ENCODE measurements around the gene FCRL5.
A peak's percentile ranks its signal among the peaks of the same experiment; 100 is the strongest.

FCRL5 gene

GRCh38 chr1:157523774-157524493 is 28.4 kb downstream of the FCRL5 start:
- no peak for DNase-seq

DNA sequence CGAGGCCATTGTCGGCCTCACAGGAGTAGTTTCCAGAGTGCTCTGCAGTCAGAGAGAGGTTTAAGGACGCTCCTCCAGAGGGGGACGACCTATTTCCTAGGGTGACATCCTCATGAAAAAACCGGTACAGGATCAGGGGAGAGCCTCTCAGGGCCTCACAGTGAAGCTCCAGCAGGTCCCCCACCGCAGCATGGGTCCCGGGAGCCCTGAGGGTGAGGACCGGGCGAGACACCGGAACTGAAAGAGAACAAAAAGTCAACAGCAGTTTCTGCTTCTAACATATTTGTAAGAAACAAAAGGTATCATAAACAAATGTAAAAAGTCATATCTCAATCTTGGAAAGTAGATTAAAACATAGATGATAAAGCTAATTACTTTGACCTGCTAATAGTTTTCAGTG is 31.3 kb downstream of the FCRL5 start:
- DNase-seq = no peak

GRCh38 chr1:157520386-157520935 is 31.9 kb downstream of the FCRL5 start:
- DNase-seq = no peak

GRCh38 chr1:157519451-157519850 is 32.9 kb downstream of the FCRL5 start:
- no peak for DNase-seq

- DNase-seq = no peak
Observed at GRCh38 chr1:157517016-157517415, 35.3 kb downstream of the FCRL5 start.

DNA sequence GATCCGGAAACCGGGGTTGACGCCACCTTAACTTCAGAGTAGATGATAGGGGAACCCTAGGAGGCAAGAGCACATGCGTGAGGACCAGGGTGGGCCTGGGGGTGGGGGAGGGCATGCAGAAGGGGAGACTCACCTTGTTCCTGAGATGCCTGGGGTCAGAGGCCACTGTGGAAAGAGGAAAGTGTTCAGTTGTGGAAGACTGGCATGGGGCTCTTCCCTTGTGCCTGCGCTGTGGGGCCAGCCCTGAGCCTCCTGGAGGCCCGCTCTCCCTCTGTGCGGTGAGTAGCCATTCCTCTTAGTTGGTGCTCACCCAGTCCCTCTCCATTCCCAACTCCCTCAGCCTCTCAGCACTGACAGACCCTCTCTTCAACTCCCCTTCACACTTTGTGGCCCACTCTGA is 36.6 kb downstream of the FCRL5 start:
- no peak for DNase-seq

DNA sequence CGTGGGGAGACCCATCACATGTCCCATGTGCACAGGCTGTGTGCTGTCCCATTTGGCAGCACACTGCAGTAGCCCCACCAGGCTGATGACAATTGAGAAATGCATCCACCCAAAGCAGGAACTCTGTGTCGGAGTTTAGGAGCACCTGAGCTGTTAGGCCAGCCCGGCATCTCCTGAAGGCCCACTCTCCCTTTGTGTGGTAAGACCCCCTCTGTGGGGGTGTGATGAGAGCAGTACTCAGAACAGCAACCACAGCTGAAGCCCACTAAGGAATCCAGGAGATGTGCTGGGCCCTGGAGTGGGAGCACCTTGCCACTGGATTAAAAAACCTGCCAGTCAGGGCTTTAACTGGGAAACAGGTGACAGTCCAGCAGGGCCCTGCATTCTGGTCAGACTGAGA is 37.2 kb downstream of the FCRL5 start:
- DNase-seq = no peak

DNA sequence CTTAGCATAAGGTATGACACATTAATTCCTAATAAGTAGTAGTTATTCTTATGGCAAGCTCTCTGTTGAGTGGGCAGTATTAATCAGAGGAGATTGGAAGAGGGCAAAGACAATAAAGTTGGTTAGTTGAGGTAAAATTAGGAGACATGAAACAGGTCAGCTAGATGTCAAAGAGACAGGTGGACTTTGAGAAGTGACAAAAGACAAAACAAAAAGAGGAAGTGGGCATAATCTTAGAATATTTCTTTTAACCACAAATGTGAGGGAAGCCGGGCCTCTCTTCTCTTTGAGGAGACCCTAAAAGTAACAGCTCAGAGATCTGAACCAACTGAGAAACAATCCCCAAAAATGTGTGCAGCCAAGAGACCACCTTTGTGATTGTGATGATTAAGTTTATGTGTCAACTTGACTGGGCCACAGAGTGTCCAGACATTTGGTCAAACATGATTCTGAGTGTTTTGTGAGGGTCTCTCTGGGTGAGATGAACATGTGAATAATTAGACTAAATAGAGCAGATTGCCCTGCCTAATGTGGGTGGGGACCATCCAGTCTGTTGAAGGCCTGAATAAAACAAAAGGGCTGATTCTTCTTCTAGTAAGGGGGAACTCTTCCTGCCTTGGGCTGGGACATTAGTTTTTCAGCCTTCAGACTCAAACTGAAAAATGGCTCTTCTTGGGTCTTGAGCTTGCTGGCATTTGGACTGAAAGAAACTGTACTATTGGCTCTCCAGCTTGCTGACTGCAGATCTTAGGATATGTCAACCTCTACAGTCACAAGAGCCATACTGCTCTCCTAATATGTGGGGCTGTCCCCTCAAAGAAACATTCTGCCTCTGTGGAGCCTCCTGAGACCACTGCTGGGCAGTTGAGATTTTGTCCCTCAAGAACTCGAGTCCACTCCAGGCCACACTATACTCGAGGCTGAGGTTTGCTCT is 40.0 kb downstream of the FCRL5 start:
- no peak for DNase-seq

- no peak for DNase-seq
Observed at GRCh38 chr1:157509546-157510232, 42.6 kb downstream of the FCRL5 start.

GRCh38 chr1:157505481-157506272 is 46.6 kb downstream of the FCRL5 start:
- peak; percentile 61 for DNase-seq

DNA sequence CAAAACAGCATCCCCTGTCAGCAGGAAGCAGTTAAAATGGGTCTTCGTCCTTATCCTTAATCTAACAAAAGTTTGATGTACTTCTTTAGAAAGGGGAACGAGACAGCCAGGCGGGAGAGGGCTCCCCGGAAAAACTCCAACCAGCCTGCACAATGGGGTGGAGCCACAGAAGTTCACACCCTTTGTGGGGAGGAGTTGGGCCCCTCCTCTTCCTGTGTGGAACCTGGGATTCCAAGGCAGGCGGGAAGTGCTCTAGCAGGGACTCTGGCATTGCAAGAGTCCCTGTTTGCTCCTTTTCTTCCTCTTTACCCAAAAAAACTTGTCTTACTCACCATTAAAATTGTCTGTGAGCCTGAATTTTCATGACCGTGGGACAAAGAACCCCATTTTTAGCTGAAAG is 47.7 kb downstream of the FCRL5 start:
- DNase-seq = no peak

DNA sequence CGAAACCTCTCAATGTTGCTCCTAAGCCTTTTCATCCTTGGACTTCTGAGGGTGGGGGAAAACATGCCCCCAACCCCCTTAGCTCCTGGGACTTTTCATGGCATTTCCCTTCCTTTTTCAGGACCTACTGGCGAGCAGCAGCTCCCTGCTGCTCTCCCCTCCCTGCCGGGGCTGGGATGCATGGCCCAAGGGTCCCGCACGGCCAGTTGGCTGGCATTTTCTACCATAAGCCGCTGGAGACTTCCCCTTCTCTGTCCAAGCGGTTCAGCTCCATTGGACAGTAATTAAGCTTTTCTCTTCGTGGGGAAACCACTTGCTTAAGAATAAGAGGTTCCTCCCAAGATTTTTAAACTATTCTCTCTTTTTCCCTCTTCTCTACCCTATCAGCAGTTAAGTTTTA is 52.8 kb downstream of the FCRL5 start:
- no peak for DNase-seq

- no peak for DNase-seq
Observed at GRCh38 chr1:157498736-157499090, 53.6 kb downstream of the FCRL5 start.

DNA sequence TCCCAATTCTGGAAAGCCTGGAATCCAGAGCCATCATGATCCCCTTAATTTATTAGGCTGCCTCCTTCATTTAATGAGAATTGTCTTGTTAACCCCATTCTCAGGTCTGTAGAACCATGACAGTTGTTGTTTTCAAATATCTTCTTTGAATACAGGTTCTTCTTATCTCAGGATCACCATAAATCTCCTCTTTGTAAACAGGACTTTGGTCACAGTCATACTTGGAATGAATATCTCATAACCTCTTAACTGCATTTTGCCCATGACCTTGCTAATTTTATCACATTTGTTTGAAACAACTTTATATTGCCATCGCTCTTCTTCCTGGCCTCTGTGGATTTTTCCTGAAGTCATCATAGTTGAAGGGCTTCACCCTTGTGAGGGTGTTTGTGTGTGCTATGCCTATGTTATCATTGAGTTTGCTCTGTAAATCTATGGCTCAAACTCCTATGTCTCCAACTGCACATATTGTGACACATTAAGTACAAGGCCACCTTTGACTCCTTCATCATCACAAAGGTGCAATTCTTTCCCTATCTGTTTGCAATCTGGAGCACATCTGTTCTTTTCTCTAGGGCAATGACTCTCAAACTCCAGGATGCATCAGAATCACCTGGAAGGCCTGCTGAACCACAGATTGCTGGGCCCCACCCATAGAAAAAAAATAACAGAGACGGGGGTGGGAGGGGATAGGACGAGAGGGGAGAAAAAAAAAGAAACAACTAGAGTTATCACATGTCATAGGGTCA is 54.2 kb downstream of the FCRL5 start:
- DNase-seq = no peak

DNA sequence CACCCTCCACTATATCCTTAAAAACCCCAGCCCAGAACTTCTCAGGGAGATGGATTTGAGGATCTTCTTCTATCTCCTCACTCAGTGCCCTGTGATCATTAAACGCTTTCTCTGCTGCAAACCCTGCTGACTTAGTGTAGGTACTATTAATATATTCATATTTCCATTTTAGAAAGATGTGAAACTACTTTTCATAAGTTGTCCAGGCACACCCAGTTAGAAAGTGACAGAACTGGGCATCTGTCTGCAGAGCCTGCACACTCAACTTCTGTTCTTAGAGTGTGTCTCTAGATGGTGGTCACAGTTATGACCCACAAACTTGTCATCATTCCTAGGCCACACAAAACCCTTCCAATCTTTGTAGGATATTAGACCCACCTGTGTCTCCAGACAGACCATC is 55.0 kb downstream of the FCRL5 start:
- DNase-seq = no peak

GRCh38 chr1:157496121-157496526 is 56.2 kb downstream of the FCRL5 start:
- no peak for DNase-seq

DNA sequence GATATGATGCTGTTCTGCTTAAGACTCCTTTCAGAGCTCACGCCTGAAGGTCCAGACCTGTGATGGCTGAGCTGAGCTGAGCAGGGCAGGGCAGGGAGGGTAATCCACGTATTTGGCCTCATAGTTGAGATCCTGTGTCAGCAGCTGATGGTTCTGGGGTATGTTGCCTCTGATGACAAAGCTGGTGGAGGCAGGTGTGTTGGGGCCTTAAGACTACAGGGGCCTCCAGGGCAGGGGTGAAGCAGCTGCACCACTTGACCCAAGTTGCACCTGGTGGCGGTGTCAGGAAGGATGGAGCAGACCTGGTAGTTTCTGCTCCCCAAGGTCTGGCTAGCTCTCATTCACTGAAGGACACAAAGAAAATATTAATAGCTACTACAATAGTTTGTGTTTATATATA is 57.0 kb downstream of the FCRL5 start:
- no peak for DNase-seq

DNA sequence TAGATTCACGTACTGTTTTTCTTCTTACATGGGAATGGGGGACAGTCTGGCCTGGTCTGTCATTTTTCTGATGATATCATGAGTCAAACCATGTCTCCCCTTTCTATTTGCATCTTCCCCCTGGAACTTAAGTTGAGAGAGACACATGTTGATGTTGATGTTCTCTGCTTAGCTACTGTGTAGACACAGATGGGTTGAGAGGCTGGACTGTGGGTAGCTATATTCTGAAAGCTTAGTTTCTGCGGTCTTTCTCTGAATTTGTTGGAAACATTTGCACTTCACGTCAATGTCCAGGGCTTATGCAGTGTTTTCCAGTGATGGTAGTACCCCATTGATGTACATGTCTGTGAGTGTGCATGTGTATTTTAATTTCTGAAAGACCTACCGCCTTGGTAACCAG is 58.2 kb downstream of the FCRL5 start:
- no peak for DNase-seq

DNA sequence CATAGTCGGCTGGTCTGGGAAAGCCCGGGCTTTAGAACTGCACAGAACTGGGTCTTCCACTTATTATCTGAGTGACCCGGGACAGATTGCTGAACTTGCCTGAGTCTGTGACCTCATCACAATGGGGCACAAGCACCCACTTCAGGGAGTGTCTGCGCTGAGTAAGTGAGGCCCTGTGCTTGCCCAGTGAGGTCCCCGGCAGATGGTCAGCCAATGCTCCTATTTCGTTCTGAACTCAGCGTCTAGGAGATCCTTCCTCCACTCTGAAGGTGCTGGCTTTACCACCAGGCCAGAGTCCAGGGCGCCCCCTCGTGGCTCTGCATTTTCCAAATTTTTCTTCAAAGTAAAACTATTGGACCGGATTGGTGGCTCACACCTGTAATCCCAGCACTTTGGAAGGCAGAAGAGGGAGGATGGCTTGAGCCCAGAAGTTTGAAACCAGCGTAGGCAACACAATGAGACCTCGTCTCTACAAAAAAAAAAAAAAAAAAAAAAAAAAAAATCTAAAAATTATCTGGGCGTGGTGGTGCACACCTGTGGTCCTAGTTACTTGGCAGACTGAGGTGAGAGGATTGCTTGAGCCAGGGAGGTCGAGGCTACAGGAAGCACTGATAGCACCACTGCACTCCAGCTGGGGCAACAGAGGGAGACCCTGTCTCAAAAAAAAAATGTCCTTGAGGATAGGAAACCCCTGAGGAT is 61.7 kb downstream of the FCRL5 start:
- peak; percentile 79 for DNase-seq

GRCh38 chr1:157488156-157488555 is 64.2 kb downstream of the FCRL5 start:
- no peak for DNase-seq

- DNase-seq = no peak
Observed at GRCh38 chr1:157487504-157487903, 64.8 kb downstream of the FCRL5 start.
